HG03103 (cell line): ENCODE results near the gene NOX5.
"Not testable (repeated sequence)": the region's sequence is repeated elsewhere in the genome, so short reads cannot be mapped to it uniquely, and the experiment has no call there.

Experiments
- ATAC-seq: cut with Tn5 transposase; IDR thresholded peaks from one replicate; pipeline ENCODE4 v1.9.1; 2021; ENCODE audit warnings: low read depth; ENCODE audit not compliant: unreplicated experiment

Gene NOX5

GRCh38 chr15:69014454-69014853 lies at the start of gene NOX5:
TSS of gene NOX5 (plus strand) at chr15:69014695. CDS start at chr15:69014736, 41 bp downstream.
- no peak for ATAC-seq

- no peak for ATAC-seq
These were observed 47.5 kb upstream of the NOX5 start for GRCh38 chr15:68966996-68967395.

GRCh38 chr15:68967948-68968347 lies 46.5 kb upstream of the NOX5 start:
- ATAC-seq: no peak

- ATAC-seq: no peak
These were observed 45.2 kb upstream of the NOX5 start for GRCh38 chr15:68969298-68969697.

- ATAC-seq: no peak
These were observed 42.1 kb upstream of the NOX5 start for GRCh38 chr15:68972201-68973065.

GRCh38 chr15:68975651-68976160 lies 38.8 kb upstream of the NOX5 start:
- not testable (repeated sequence) for ATAC-seq

GRCh38 chr15:68977426-68977825 lies 37.1 kb upstream of the NOX5 start:
- not testable (repeated sequence) for ATAC-seq

GRCh38 chr15:68979006-68979405 lies 35.5 kb upstream of the NOX5 start:
- ATAC-seq: no peak

GRCh38 chr15:68979816-68980215 lies 34.7 kb upstream of the NOX5 start:
- no peak for ATAC-seq

GRCh38 chr15:68980786-68981185 lies 33.7 kb upstream of the NOX5 start:
- no peak for ATAC-seq

GRCh38 chr15:68981941-68982340 lies 32.6 kb upstream of the NOX5 start:
- no peak for ATAC-seq

GRCh38 chr15:68982976-68983563 lies 31.4 kb upstream of the NOX5 start:
- ATAC-seq: no peak

- no peak for ATAC-seq
These were observed 30.5 kb upstream of the NOX5 start for GRCh38 chr15:68983961-68984481.

- ATAC-seq: no peak
These were observed 29.9 kb upstream of the NOX5 start for GRCh38 chr15:68984586-68984985.

GRCh38 chr15:68985361-68985891 lies 29.1 kb upstream of the NOX5 start:
- ATAC-seq: no peak

- no peak for ATAC-seq
These were observed 28.2 kb upstream of the NOX5 start for GRCh38 chr15:68986322-68986721.

GRCh38 chr15:68987120-68987519 lies 27.4 kb upstream of the NOX5 start:
- ATAC-seq: no peak

- no peak for ATAC-seq
These were observed 26.8 kb upstream of the NOX5 start for GRCh38 chr15:68987676-68988075.

GRCh38 chr15:68989541-68990230 lies 24.8 kb upstream of the NOX5 start:
- ATAC-seq: no peak

GRCh38 chr15:68990231-68990991 lies 24.1 kb upstream of the NOX5 start:
- no peak for ATAC-seq
